Panc1 (cell line): ENCODE data around the gene KRCC1.
"Not testable (repeated sequence)": the region's sequence is repeated elsewhere in the genome, so short reads cannot be mapped to it uniquely, and the experiment has no call there.

ENCODE experiments used
- CTCF ChIP-seq: fragments of 450-650 bp; IDR thresholded peaks from 2 replicates; pipeline ENCODE4 v1.5.1; 2017; ENCODE audit warnings: mild to moderate bottlenecking
- POLR2AphosphoS5 ChIP-seq: IDR thresholded peaks from 2 replicates; pipeline ENCODE4 v1.6.1; 2012; ENCODE audit warnings: mild to moderate bottlenecking, low read depth, low read length, moderate library complexity
- REST ChIP-seq, 2 experiments: IDR thresholded peaks; 2 replicates each; pipeline ENCODE4 v1.6.1; 2011 to 2012; ENCODE audit warnings: low read depth in 2 of 2, control low read depth in 1 of 2, low read length in 1 of 2, mild to moderate bottlenecking in 1 of 2, moderate library complexity in 1 of 2; ENCODE audit not compliant: insufficient read depth in 1 of 2
- SIN3A ChIP-seq: IDR thresholded peaks from 2 replicates; pipeline ENCODE4 v1.6.1; 2012; ENCODE audit warnings: low read depth, mild to moderate bottlenecking, low read length, moderate library complexity, borderline replicate concordance; ENCODE audit not compliant: insufficient read depth
- TCF7L2 ChIP-seq: IDR thresholded peaks from 2 replicates; pipeline ENCODE4 v1.6.1; 2011; ENCODE audit warnings: mild to moderate bottlenecking, low read depth, low read length, inconsistent platforms

GRCh38 chr2:87992569-87992968, 63.0 kb downstream of the KRCC1 start:
- TF ChIP-seq CTCF; REST (IDR thresholded peaks at IDR 0.05; ENCODE audit: insufficient read depth in 1 of 2, low read depth in 2 of 2, low read length in 1 of 2); SIN3A; POLR2AphosphoS5; TCF7L2: not testable (repeated sequence)
